Measurements from ENCODE around the gene RPS16.

The RPS16 gene

GRCh38 chr19:39407660-39408391 is 27.9 kb downstream of the RPS16 start:
- peak in 1 of 2 donors; percentile 44 for DNase-seq (ENCODE audit: low read depth in 2 of 2)

DNA sequence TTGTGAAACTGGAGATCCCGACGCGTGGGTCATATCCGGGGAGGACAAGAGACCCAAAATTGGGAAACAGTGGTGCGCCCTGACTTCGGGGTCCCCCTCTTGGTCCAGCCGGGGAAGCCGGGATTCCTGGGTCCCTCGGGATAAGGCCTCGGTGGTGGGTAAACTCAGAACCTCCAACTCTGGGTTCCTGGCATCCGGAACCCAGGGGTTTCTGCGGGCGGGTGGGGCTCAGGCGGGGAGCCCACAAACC is 28.4 kb downstream of the RPS16 start:
- DNase-seq (ENCODE audit: low read depth in 2 of 2): no peak

DNA sequence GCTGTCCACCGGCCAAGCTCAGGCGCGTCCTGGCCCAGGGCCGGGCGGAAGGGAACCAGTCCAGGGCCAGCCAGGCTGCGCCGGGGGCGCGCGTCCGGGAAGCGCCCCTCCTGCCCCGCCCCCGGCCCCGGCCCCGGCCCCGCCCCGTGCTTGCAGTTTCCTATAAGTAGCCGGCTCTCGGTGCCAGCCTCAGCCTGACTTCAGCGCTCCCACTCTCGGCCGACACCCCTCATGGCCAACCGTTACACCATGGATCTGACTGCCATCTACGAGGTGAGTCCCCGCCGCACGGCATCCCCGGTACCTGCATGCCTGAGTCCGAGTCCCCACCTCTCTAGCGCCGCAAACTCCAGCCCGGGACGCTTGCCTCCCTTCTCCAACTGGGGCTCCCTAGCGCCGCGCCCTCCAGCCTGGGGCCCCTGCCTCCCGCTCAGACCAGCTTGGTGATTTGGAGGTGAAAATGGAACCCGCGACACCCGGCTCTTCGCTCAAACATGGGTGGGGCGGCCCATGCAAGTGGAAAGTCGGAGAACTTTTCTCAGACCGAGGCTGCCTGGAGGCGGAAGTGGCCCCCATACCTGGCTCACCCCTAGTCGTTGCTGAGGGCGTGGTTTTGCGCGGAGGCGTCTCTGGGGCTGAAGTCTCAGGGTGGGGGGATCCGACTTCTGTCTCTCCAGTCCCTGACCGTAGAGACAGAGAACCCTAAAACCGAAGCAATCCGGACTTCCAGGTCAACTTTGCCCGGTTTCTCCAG is 28.9 kb downstream of the RPS16 start, which contains the start of gene ZFP36:
Gene ZFP36 (plus strand): TSS at position 192 of the 754 bp plus-strand sequence. CDS start 58 bp downstream, at position 250.
- DNase-seq (ENCODE audit: low read depth in 2 of 2): peak; percentile 75 to 77

DNA sequence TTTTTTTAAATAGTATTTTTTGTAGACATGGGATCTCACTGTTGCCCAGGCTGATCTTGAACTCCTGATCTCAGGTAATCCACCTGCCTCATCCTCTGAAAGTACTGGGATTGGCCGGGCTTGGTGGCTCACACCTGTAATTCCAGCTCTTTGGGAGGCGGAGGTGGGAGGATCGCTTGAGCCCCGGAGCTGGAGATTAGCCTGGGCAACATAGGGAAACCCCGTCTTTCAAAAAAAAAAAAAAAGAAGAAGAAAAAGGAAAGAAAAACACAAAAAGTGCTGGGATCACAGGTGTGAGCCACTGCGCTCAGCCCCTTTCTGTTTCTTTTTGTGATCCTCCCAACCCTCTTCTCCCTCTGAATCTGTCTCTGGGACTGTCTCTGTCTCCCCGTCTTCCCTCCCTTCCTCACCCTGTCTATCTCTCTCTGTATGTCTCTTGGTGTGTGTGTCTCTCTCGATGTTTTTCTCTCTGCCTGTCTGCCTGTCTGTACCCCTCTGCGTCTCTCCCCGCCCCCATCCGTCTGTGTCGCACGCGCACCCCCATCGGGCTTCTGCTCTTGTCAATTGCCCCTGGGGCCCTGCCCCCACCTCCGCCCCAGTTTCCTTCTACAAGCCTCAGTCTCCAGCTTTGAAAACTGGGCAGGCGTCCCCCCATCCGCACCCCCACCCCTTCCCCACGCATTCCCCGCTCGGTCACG is 29.6 kb downstream of the RPS16 start:
- DNase-seq (ENCODE audit: low read depth in 2 of 2): peak; percentile 70 to 79

DNA sequence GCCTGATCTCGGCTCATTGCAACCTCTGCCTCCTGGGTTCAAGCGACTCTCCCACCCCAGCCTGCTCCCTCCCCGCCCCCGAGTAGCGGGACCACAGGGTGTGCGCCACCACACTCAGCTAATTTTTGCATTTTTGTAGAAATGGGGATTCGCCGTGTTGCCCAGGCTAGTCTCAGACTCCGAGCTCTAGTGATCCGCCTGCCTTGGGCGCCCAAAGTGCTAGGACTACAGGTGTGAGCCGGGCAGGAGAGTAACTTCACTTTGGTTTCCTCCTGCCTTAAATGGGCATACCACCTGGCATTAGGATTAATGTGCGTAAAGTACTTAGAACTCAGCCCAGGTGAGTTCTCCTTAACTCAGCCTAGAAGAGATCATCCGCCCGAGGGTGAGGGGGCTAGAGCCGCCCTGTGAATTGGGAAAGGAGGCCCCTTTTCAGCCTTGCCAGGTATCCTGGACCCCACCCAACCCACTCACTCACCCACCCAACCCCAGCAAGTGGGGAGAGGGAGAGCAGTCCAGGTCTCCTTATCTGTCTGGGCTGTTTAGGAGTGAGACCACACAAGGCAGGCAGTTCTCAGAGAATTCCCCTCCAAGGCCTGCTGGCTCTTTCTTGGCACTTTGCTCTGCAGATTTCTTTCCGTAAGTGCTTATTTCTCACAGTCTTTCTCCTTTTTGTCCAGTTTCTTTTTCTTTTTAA is 30.3 kb downstream of the RPS16 start:
- DNase-seq (ENCODE audit: low read depth in 2 of 2): no peak

GRCh38 chr19:39403331-39404312 is 32.1 kb downstream of the RPS16 start:
- DNase-seq (ENCODE audit: low read depth in 2 of 2): peak; percentile 94 to 95

GRCh38 chr19:39402346-39403300 is 33.1 kb downstream of the RPS16 start:
- DNase-seq (ENCODE audit: low read depth in 2 of 2): peak; percentile 81 to 82

- peak; percentile 84 to 86 for DNase-seq (ENCODE audit: low read depth in 2 of 2)
These were observed 34.0 kb downstream of the RPS16 start for GRCh38 chr19:39401549-39402345.

DNA sequence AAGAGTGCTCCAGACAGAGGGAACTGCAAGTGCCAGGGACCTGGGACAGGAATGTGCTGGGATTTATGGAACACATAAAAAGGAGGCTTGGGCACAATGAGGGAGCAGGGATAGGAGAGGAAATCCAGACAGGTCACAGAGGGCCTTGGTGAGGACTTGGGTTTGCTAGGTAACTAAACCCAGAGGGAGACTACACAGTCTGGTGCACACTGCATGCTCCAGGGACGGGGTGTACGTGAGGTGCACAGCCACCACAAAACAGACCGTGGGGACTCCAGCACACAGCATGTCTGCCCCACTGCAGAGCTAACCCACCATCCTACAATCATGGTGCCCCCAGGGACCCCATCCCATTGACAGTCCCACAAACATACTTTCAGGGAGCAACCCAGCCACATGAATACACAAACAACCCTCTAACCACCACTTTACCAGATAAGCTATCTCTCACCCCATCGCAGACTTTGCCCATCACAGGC is 34.6 kb downstream of the RPS16 start:
- DNase-seq (ENCODE audit: low read depth in 2 of 2): no peak

DNA sequence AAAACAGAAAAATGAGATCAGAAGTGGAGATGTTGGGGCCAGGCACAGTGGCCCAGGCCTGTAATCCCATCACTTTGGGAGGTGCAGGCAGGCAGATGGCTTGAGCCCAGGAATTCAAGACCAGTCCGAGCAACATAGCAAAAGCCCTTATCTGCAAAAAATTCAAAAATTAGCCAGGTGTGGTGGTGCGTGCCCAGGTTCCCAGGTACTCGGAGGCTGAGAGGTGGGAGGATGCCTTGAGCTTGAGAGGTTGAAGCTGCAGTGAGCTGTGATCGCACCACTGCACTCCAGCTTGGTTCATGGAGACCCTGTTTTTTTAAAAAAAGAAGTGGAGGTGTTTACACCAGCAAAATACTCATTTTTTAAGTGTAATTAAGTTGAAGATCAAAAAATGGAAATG is 35.7 kb downstream of the RPS16 start:
- no peak for DNase-seq (ENCODE audit: low read depth in 2 of 2)

DNA sequence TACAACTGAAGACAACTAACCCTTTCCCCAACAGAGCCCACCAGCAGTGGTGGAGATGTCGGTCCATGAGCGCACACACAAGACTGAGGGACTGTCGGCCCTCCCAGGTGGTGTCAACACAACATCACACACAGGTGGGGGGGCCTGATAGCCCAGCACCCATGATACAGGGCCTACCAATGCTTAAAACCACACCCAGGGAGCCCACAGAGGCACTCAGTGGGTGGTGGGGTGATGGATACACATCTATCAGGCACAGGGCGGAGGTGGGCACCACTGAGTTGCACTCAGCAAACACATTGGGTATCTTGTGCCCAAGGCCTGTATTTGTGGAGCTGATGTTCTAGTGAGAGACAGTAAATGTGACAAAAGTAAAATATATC is 36.1 kb downstream of the RPS16 start:
- DNase-seq (ENCODE audit: low read depth in 2 of 2): no peak

- DNase-seq (ENCODE audit: low read depth in 2 of 2): peak in 1 of 2 donors; percentile 42
These were observed 37.4 kb downstream of the RPS16 start for GRCh38 chr19:39398297-39398864.

- peak; percentile 85 to 89 for DNase-seq (ENCODE audit: low read depth in 2 of 2)
These were observed 38.1 kb downstream of the RPS16 start for GRCh38 chr19:39397360-39398296.

- peak; percentile 92 to 94 for DNase-seq (ENCODE audit: low read depth in 2 of 2)
These were observed 44.9 kb downstream of the RPS16 start, which contains the start of the genes MED29 and PAF1 for GRCh38 chr19:39390751-39391437. MED29 (plus strand) TSS chr19:39391378; CDS start chr19:39391423, 45 bp downstream. PAF1 (minus strand) TSS chr19:39391106; CDS start chr19:39390864, 242 bp downstream.

GRCh38 chr19:39390451-39390750 is 45.3 kb downstream of the RPS16 start:
- no peak for DNase-seq (ENCODE audit: low read depth in 2 of 2)

- no peak for DNase-seq (ENCODE audit: low read depth in 2 of 2)
These were observed 45.9 kb downstream of the RPS16 start for GRCh38 chr19:39389631-39390414.

Data from stimulated activated CD8-positive, alpha-beta memory T cell treated with anti-CD3 and anti-CD28 coated beads, Interleukin-15, amount 100 ng/mL, for 48 hours (primary cell).